Stimulated activated CD4-positive, alpha-beta T cell treated with anti-CD3 and anti-CD28 coated beads, Interleukin-4, amount 100 ng/mL, for 4 hours (primary cell): ENCODE results near the gene METTL8.
"Not testable (repeated sequence)": the region's sequence is repeated elsewhere in the genome, so short reads cannot be mapped to it uniquely, and the experiment has no call there.

ENCODE experiments used
- DNase-seq, 2 experiments: peaks; one replicate each; pipeline ENCODE4 v3.0.0-alpha.2; 2020

The METTL8 gene

DNA sequence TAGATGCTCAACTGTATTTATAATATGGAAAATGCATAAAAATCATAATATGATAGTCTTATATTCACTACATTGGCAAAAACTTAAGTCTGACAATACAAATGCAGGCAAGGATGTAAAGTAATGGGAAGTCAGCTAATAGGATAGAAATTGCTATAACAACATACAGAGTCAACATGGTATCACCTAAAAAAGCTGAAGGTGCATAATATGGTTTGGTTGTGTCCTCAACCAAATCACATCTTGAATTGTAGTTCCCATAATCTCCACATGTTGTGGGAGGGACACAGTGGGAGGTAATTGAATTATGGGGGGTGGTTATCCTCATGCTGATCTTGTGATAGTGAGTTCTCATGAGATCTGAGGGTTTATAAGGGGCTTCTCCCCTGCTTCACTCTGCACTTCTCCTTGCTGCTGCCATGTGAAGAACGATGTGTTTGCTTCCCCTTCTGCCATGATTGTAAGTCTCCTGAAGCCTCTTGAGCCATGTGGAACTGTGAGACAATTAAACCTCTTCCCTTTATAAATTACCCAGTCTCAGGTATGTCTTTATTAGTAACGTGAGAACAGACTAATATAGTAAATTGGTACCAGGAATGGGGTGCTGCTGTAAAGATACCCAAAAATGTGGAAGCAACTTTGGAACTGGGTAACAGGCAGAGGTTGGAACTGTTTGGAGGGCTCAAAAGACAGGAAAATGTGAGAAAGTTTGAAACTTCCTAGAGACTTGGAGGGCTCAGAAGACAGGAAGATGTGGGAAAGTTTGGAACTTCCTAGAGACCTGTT lies 10.9 kb downstream of the METTL8 start:
- not testable (repeated sequence) for DNase-seq

GRCh38 chr2:171420728-171421563 lies 12.8 kb downstream of the METTL8 start:
- DNase-seq = no peak

- DNase-seq = no peak
Observed at GRCh38 chr2:171419333-171419732, 14.5 kb downstream of the METTL8 start.

GRCh38 chr2:171416009-171416926 lies 17.5 kb downstream of the METTL8 start:
- peak; percentile 72 to 83 for DNase-seq

- not testable (repeated sequence) for DNase-seq
Observed at GRCh38 chr2:171414645-171415044, 19.1 kb downstream of the METTL8 start.

- no peak for DNase-seq
Observed at GRCh38 chr2:171412571-171413175, 21.1 kb downstream of the METTL8 start.

GRCh38 chr2:171411791-171412483 lies 21.9 kb downstream of the METTL8 start:
- no peak for DNase-seq

GRCh38 chr2:171411214-171411613 lies 22.6 kb downstream of the METTL8 start:
- DNase-seq = no peak

DNA sequence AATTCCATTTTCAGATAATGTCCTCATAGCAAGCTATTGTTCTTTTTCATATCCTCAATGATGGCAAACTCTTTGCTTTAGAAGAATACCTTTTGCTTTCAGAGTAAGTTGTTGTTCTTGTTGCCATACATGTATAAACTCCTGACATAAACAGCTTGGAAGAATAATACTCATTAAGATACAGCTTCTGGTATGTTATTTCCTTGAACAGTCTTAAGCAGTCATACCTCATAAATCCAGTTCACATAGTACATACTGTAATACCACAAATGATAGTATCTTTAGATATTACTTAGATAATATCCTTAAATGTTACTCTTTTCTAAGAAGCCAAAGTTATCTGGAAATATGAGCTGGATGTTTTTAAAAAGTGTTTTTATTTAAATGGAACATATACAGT lies 23.2 kb downstream of the METTL8 start:
- no peak for DNase-seq

- DNase-seq = no peak
Observed at GRCh38 chr2:171410101-171410500, 23.7 kb downstream of the METTL8 start.

GRCh38 chr2:171409436-171409971 lies 24.3 kb downstream of the METTL8 start:
- no peak for DNase-seq

GRCh38 chr2:171407676-171408044 lies 26.1 kb downstream of the METTL8 start:
- no peak for DNase-seq

- no peak for DNase-seq
Observed at GRCh38 chr2:171407030-171407675, 26.6 kb downstream of the METTL8 start.

- no peak for DNase-seq
Observed at GRCh38 chr2:171406044-171406443, 27.7 kb downstream of the METTL8 start.

DNA sequence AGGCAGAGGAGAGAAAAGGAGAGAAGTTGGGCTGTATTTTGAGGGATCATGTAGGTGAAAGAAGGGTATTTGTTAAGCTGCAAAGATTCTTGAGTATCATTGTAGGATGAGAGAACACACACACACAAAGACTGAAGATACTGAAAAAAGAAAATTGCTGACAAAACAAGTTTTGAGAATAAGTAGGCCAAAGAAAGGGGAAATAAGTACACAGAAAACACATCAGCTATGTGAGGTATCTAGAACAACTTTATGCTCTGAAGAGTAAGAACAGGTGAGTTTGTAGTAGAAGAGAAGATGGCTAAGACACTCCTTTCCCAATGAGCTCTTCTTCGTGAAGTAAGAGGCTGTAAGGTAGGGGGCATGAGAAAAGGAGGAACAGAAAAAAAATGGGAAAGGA lies 28.2 kb downstream of the METTL8 start:
- DNase-seq = no peak

DNA sequence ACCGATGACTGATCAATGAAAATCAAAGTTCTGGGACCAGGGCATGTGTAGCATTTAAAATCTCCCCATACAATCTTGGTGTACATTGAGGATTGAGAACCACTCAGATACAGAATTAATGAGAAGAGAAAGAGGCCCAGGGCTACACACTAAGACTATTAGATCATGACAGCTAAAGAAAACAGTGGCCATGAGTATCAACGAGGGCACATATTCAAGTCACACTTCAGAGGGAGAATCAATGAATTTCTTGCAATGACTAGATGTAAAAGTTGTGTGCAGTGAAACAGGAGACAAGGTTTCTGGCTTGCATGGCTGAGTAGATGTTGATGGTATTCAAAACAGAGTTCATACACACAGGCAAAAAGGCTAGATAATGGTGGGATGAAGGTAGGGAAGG lies 29.1 kb downstream of the METTL8 start:
- no peak for DNase-seq

DNA sequence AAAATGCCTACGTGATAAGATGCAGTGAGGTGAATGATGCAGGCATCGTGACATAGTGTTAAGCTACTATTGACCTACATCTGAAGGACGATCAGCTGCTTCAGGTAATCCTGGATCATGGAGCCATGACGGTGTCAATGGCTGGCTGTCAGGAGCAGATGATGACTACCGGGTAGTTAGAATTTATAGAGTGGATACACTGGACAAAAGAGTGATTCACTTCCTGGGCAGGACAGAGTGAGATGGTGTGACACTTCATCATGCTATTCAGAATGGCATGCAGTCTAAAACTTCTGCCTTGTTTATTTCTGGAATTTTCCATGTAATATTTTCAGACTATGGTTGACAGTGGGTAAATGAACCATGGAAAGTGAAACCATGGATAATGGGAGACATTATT lies 29.5 kb downstream of the METTL8 start:
- no peak for DNase-seq

GRCh38 chr2:171402906-171403580 lies 30.7 kb downstream of the METTL8 start:
- no peak for DNase-seq

- no peak for DNase-seq
Observed at GRCh38 chr2:171401947-171402346, 31.8 kb downstream of the METTL8 start.

DNA sequence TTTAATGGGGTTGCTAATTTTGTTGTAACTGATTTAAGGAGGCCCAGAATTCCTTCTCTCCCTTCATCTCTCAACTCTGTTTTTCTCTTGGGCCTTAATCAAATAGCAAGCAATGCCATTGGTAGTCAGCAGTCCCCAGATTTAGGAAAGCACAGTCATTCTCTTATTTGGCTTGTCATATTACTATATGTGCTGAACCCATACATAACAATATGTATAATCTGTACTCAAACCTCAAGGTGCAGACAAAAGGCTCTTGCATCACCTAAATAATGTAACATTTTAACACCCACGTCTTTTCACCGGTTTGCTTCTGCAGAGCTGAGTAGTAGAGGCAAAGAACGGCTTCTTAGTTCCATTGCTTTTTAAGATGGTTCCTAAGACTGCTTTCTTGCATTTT lies 33.4 kb downstream of the METTL8 start:
- no peak for DNase-seq

GRCh38 chr2:171399292-171399691 lies 34.5 kb downstream of the METTL8 start:
- DNase-seq = no peak
